ENCODE results near the gene RAD51B.
"Not testable (repeated sequence)": the region's sequence is repeated elsewhere in the genome, so short reads cannot be mapped to it uniquely, and the experiment has no call there.

RAD51B gene

GRCh38 chr14:68085742-68086141 is 266.2 kb downstream of the RAD51B start:
- no peak for DNase-seq

- peak; percentile 19 for DNase-seq
Observed at GRCh38 chr14:68088451-68088854, 268.9 kb downstream of the RAD51B start.

- no peak for DNase-seq
Observed at GRCh38 chr14:68089146-68089731, 269.7 kb downstream of the RAD51B start.

- no peak for DNase-seq
Observed at GRCh38 chr14:68094158-68094557, 274.6 kb downstream of the RAD51B start.

- no peak for DNase-seq
Observed at GRCh38 chr14:68094752-68095151, 275.2 kb downstream of the RAD51B start.

- no peak for DNase-seq
Observed at GRCh38 chr14:68097727-68098126, 278.1 kb downstream of the RAD51B start.

- no peak for DNase-seq
Observed at GRCh38 chr14:68098834-68099233, 279.3 kb downstream of the RAD51B start.

GRCh38 chr14:68099495-68100045 is 280.0 kb downstream of the RAD51B start:
- DNase-seq, result no peak

GRCh38 chr14:68101715-68102301 is 282.2 kb downstream of the RAD51B start:
- DNase-seq, result not testable (repeated sequence)

GRCh38 chr14:68103853-68104252 is 284.3 kb downstream of the RAD51B start:
- DNase-seq, result no peak

GRCh38 chr14:68104518-68104917 is 284.9 kb downstream of the RAD51B start:
- DNase-seq, result no peak

- no peak for DNase-seq
Observed at GRCh38 chr14:68105816-68106215, 286.2 kb downstream of the RAD51B start.

- DNase-seq, result no peak
Observed at GRCh38 chr14:68106456-68106855, 286.9 kb downstream of the RAD51B start.

- DNase-seq, result no peak
Observed at GRCh38 chr14:68106905-68107304, 287.3 kb downstream of the RAD51B start.

- no peak for DNase-seq
Observed at GRCh38 chr14:68109132-68109900, 289.7 kb downstream of the RAD51B start.

GRCh38 chr14:68111097-68111852 is 291.7 kb downstream of the RAD51B start:
- no peak for DNase-seq

GRCh38 chr14:68111853-68112270 is 292.3 kb downstream of the RAD51B start:
- DNase-seq, result no peak

- DNase-seq, result no peak
Observed at GRCh38 chr14:68112442-68112841, 292.9 kb downstream of the RAD51B start.

GRCh38 chr14:68113343-68113930 is 293.9 kb downstream of the RAD51B start:
- DNase-seq, result no peak

- not testable (repeated sequence) for DNase-seq
Observed at GRCh38 chr14:68115952-68116351, 296.4 kb downstream of the RAD51B start.

- DNase-seq, result no peak
Observed at GRCh38 chr14:68122651-68123050, 303.1 kb downstream of the RAD51B start.

- no peak for DNase-seq
Observed at GRCh38 chr14:68124050-68124449, 304.5 kb downstream of the RAD51B start.

All from CD4-positive, alpha-beta T cell treated with Interleukin-6 for 4 hours (primary cell).